Measurements from ENCODE around the gene RNF144A. TPM values are rescaled to one million over a fixed set of nuclear protein-coding genes. Genes with fewer than 3 reads are reported as not detected.

The RNF144A gene
- total and polyA plus RNA-seq, 2 experiments from 2014 or later = 5.4 to 10.1 TPM

DNA sequence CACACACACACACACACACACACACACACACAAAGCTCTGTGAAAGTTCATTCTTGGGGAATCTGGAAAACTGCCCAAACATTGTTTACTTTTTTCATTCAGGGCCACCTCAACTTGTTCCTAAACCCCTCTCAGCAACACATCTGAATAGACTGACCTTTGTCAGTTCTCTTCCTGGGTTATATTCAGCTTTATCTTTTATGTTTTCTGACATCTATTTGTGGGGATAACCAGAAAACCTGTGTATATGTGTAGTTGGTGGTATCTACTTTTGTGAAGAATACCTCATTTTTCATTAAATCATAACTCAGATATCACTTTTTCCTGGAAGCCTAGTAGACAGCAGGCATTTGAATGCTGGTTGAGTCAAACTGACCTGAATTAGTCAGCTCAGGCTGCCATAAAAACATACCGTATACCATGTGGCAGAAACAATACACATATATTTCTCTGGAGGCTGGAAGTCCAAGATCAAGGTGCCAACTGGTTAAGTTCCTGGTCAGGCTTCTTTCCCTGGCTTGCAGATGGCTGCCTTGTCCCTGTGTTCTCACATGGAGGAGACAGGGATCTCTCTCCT is 11.0 kb upstream of the RNF144A start:
- DNase-seq (ENCODE audit: low spot score) = no peak
- Histone ChIP-seq H2AFZ (no peak overlapping the region), H3K79me2 (no peaks in the 10 kb centered on the region), H3K27ac (no peak overlapping the region), H3K4me3 (no peak overlapping the region), H3K4me2 (no peak overlapping the region), H3K27me3 (peaks cover 6% of the 10 kb centered on the region), H3K36me3 (replicated peaks; ENCODE audit: insufficient read depth, low read depth) (no peaks in the 10 kb centered on the region), H3K9me2 (replicated peaks; ENCODE audit: insufficient read depth) (no peaks in the 10 kb centered on the region), H3K9me3 (ENCODE audit: low read depth) (no peaks in the 10 kb centered on the region), H4K20me1 (ENCODE audit: insufficient read depth, poor library complexity, severe bottlenecking) (no peaks in the 10 kb centered on the region), H3K4me1 (ENCODE audit: insufficient read depth) (no peaks in the 10 kb centered on the region)
- 72% methylated on average over 1 of the region's 1 CpG for WGBS (ENCODE audit: low lambda C conversion rate, missing lambda C conversion rate)
- TF ChIP-seq EZH2 (IDR thresholded peaks at IDR 0.05; ENCODE audit: borderline replicate concordance) = no peak
- no peak for TF ChIP-seq EZH2phosphoT487 (IDR thresholded peaks at IDR 0.05; ENCODE audit: low read depth, severe bottlenecking, unreplicated experiment)
- TF ChIP-seq, protein P1, sequence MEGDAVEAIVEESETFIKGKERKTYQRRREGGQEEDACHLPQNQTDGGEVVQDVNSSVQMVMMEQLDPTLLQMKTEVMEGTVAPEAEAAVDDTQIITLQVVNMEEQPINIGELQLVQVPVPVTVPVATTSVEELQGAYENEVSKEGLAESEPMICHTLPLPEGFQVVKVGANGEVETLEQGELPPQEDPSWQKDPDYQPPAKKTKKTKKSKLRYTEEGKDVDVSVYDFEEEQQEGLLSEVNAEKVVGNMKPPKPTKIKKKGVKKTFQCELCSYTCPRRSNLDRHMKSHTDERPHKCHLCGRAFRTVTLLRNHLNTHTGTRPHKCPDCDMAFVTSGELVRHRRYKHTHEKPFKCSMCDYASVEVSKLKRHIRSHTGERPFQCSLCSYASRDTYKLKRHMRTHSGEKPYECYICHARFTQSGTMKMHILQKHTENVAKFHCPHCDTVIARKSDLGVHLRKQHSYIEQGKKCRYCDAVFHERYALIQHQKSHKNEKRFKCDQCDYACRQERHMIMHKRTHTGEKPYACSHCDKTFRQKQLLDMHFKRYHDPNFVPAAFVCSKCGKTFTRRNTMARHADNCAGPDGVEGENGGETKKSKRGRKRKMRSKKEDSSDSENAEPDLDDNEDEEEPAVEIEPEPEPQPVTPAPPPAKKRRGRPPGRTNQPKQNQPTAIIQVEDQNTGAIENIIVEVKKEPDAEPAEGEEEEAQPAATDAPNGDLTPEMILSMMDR (IDR thresholded peaks at IDR 0.05; ENCODE audit: poor library complexity) = no peak

DNA sequence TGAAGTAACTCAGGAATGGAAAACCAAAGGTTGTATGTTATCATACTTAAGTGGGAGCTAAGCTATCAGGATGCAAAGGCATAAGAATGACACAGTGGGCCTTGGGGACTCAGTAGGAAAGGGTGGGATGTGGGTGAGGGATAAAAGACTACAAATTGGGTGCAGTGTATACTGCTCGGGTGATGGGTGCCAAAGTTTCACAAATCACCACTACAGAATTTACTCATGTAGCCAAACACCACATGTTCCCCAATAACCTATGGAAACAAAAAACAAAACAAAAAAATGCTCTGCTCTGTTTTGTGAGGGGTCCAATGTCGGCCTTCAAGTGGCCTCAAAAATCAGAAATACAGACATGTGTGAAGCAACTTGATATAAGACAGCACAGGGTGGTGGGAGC is 8.9 kb upstream of the RNF144A start:
- H3K27me3 ChIP-seq = peaks cover 6% of the 10 kb centered on the region
- no peaks in the 10 kb centered on the region for H3K36me3 ChIP-seq (replicated peaks; ENCODE audit: insufficient read depth, low read depth)
- no peak for DNase-seq (ENCODE audit: low spot score)
- WGBS (ENCODE audit: low lambda C conversion rate, missing lambda C conversion rate) = 86% methylated on average over 2 of the region's 2 CpGs
- H3K79me2 ChIP-seq = no peaks in the 10 kb centered on the region
- TF ChIP-seq, protein P1 (IDR thresholded peaks at IDR 0.05; ENCODE audit: poor library complexity) = no peak
- TF ChIP-seq EZH2 (IDR thresholded peaks at IDR 0.05; ENCODE audit: borderline replicate concordance) (no peak), EZH2phosphoT487 (IDR thresholded peaks at IDR 0.05; ENCODE audit: low read depth, severe bottlenecking, unreplicated experiment) (no peak)
- no peak overlapping the region for H3K4me2 ChIP-seq
- no peak overlapping the region for H3K4me3 ChIP-seq
- no peaks in the 10 kb centered on the region for H3K4me1 ChIP-seq (ENCODE audit: insufficient read depth)
- no peak overlapping the region for H2AFZ ChIP-seq
- no peak overlapping the region for H3K27ac ChIP-seq
- no peaks in the 10 kb centered on the region for H3K9me3 ChIP-seq (ENCODE audit: low read depth)
- H3K9me2 ChIP-seq (replicated peaks; ENCODE audit: insufficient read depth) = no peaks in the 10 kb centered on the region
- no peaks in the 10 kb centered on the region for H4K20me1 ChIP-seq (ENCODE audit: insufficient read depth, poor library complexity, severe bottlenecking)

DNA sequence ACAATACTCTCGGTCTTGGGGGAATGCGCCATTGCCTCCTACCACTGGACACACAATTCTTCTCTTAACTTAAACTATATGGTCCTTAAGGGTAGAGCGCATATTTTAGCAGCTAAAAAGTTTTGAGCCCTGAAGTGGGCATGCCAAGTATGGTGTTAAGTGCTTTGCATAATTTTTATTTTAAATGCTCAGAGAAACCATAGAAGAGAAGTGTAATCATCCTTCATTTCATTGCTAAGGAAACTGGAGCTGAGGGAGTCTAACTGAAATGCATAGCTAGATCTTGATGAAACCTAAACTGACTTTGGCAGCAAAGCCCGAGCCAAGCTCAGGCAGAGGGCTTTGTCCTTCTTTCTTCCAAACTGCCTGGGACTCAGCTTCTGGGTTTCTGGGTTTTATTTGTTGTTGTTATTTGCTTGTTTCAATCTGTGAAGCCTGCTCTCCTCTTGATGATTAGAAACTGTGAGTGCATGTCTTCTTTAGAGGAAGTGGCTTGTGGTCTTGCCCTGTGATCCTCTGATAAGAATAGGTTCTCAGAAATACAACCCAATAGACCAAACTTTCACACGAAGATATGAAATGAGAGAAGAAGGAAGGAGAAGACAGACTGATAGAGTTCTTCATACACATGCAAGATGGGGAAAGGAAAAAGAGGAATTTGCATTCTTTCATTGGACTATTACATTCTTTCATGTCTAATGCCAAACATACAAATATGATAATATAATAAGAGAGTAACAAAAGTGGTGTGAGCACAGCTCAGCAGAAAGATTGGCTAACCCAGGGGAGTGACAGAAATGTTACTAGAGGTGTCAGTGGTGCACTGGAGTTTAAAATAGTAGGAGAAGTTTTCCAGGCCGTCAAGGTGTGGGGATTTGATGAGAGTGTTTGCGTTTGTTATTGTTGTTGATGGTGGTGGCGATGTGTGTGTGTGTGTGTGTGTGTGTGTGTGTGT is 7.5 kb upstream of the RNF144A start:
- DNase-seq (ENCODE audit: low spot score) = no peak
- Histone ChIP-seq H3K27ac (no peak overlapping the region), H2AFZ (no peak overlapping the region), H4K20me1 (ENCODE audit: insufficient read depth, poor library complexity, severe bottlenecking) (no peaks in the 10 kb centered on the region), H3K4me2 (no peak overlapping the region), H3K9me3 (ENCODE audit: low read depth) (no peaks in the 10 kb centered on the region), H3K4me1 (ENCODE audit: insufficient read depth) (no peaks in the 10 kb centered on the region), H3K36me3 (replicated peaks; ENCODE audit: insufficient read depth, low read depth) (no peaks in the 10 kb centered on the region), H3K9me2 (replicated peaks; ENCODE audit: insufficient read depth) (no peaks in the 10 kb centered on the region), H3K79me2 (no peaks in the 10 kb centered on the region), H3K4me3 (no peak overlapping the region), H3K27me3 (peaks cover 6% of the 10 kb centered on the region)
- WGBS (ENCODE audit: low lambda C conversion rate, missing lambda C conversion rate) = 87% methylated on average over 8 of the region's 8 CpGs
- no peak for TF ChIP-seq EZH2 (IDR thresholded peaks at IDR 0.05; ENCODE audit: borderline replicate concordance)
- TF ChIP-seq, protein P1 (IDR thresholded peaks at IDR 0.05; ENCODE audit: poor library complexity) = no peak
- TF ChIP-seq EZH2phosphoT487 (IDR thresholded peaks at IDR 0.05; ENCODE audit: low read depth, severe bottlenecking, unreplicated experiment) = no peak
